Limb (tissue), 2 donors: ENCODE results near the gene THRAP3.
A peak's percentile ranks its signal among the peaks of the same experiment; 100 is the strongest.
"Not testable (repeated sequence)": the region's sequence is repeated elsewhere in the genome, so short reads cannot be mapped to it uniquely, and the experiment has no call there.

Experiments used
- DNase-seq, 2 donors: peaks; one replicate each; pipeline ENCODE4 v3.0.0-alpha.2; 2016; ENCODE audit errors: extremely low spot score in 2 of 2

THRAP3 gene, protein sequence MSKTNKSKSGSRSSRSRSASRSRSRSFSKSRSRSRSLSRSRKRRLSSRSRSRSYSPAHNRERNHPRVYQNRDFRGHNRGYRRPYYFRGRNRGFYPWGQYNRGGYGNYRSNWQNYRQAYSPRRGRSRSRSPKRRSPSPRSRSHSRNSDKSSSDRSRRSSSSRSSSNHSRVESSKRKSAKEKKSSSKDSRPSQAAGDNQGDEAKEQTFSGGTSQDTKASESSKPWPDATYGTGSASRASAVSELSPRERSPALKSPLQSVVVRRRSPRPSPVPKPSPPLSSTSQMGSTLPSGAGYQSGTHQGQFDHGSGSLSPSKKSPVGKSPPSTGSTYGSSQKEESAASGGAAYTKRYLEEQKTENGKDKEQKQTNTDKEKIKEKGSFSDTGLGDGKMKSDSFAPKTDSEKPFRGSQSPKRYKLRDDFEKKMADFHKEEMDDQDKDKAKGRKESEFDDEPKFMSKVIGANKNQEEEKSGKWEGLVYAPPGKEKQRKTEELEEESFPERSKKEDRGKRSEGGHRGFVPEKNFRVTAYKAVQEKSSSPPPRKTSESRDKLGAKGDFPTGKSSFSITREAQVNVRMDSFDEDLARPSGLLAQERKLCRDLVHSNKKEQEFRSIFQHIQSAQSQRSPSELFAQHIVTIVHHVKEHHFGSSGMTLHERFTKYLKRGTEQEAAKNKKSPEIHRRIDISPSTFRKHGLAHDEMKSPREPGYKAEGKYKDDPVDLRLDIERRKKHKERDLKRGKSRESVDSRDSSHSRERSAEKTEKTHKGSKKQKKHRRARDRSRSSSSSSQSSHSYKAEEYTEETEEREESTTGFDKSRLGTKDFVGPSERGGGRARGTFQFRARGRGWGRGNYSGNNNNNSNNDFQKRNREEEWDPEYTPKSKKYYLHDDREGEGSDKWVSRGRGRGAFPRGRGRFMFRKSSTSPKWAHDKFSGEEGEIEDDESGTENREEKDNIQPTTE

GRCh38 chr1:36223996-36224536, at the start of gene THRAP3:
Gene THRAP3, plus strand, starts transcription at chr1:36224443. Its CDS starts 58,121 bp downstream, at chr1:36282564.
- DNase-seq, result peak; percentile 100

- DNase-seq, result no peak
Observed at GRCh38 chr1:36174713-36175112, 49.5 kb upstream of the THRAP3 start.

DNA sequence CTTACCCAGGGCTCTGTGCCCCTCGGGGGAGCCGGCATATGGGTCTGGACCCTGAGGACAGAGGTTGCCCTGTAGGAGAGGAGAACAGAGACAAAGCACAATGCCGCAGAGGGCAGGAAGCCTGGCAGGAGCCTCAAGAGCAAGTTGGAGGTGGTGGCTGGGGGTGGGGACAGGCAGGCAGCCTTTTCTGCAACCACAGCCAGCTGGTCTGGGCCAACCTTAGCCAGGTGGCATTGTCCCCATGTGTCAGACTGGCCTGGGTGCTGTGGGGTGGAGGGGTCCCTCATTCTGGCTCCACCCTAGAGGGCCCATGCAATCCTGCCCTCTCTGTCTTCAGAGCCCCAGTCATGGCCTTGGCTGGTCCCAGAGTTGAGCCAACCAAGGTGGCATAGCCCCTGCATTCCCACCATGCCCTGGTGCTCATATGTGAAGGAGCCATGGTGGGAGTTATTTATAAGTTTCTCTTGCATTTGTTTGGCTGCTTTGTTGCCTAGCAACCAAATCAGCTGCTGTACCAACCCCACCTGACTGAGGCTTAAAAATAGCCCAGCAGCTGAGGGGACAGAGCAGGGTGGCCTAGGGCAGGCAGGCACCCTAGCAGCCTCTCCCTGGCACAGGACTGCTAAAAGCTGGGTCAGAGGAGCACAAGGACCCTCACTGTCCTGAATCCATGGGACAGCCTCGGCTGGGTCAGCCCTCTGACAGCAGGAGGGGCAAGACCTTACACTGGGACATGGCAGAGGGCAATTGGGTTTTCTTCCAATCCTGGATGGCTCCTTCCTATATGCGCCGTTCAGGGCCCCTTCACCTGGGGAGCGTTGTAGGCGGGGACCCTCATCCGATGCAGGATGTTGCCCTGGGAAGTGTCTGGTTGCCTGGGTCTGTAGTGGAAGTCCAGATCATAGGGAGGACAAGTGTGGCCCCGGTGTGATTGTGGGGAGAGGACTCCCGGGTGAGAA, 48.8 kb upstream of the THRAP3 start:
- DNase-seq, result peak; percentile 51 to 68

DNA sequence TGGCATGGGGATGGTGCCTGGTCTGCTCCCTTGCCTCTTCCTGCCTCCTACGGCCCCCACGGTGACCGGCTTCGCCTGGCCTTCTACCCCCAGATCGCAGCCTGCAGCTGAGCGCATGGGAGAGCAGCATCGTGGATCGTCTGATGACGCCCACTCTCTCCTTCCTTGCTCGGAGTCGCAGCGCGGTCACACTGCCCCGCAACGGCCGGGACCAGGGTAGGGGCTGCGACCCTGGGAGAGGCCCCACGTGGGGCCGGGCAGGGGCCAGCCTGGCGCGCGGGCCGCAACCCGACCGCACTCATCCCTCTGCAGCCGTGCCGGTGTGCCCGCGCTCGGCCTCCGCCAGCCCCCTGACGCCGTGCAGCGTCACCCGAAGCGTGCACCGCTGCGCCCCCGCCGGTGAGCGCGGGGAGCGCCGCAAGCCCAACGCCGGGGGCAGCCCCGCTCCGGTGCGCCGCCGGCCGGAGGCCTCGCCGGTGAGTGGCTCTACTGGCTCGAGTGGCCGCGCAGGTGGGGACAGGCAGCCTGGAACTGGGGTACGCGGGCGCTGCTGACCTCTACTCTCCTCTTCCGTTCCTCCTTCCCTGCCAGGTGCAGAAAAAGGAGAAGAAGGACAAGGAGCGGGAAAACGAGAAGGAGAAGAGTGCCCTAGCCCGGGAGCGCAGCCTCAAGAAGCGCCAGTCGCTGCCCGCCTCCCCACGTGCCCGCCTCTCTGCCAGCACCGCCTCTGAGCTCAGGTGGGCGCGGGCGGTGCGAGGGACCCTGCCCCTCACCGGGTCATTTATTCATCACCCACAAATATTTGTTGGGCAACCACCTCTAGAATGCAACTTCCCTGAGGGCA, 47.9 kb upstream of the THRAP3 start:
- no peak for DNase-seq

DNA sequence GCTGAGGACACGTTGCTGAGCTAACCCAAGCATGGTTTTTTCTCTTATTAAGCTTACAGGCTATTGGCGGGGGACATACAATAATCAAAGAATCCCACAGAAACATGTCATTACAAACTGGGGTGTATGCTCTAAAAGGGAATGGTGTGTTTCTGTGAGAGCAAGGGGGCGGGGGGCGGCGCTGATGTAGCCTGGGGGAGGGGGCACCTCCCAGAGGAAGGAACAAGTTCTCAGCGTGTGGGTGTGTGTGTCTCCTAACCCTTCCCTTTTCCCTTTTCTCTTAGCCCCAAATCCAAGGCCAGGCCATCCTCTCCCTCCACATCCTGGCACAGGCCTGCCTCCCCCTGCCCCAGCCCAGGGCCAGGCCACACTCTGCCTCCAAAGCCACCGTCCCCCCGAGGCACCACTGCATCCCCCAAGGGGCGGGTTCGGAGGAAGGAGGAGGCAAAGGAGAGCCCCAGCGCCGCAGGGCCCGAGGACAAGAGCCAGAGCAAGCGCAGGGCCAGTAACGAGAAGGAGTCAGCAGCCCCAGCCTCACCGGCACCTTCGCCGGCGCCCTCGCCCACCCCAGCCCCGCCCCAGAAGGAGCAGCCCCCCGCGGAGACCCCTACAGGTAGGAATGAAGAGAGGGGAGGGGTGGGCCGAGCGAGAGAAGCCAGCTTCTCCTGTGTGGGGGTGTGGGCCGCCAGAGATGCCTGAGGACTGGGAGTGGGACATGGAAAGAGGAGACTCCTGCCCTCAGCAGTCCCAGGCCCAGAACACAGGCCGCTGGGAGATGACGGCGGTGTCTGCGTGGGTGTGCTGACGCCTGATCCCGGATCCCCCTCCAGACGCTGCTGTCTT, 46.4 kb upstream of the THRAP3 start:
- DNase-seq, result no peak

- no peak for DNase-seq
Observed at GRCh38 chr1:36178471-36179219, 45.6 kb upstream of the THRAP3 start.

DNA sequence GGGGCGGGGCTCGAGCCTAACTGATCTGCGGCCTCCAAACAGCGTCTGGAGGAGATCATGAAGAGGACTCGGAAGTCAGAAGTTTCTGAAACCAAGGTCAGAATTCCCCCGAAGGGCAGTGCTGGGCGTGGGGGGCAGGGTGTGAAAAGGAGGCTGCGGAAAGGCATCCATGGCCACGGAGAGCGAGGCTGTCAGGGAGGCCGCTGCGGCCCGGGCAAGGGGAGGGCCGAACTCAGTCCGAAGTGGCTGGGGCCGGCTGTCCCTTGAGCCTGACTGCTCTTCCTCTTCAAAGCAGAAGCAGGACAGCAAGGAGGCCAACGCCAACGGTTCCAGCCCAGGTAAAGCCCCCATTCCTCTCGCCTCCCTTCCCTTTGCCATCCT, 45.0 kb upstream of the THRAP3 start:
- DNase-seq, result no peak

DNA sequence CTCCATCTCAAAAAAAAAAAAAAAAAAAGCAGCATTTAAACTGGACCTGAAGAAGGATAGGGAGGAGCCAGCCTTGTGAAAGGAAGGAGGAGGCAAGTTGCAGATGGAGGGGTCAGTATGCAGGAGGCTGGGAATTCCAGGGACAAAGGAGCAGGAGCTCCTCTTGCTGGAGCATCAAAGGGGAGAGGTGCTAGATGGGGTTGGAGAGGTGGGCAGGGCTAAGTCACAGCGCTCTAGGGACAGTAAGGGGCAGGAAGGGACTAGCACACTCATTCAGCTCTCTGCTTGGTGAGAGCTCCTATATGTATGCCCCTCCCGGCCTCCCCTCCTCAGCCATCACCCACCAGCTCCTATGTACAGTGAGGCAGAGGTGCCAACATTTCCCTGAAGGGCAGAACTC, 41.5 kb upstream of the THRAP3 start:
- DNase-seq, result no peak

GRCh38 chr1:36183309-36183856, 40.9 kb upstream of the THRAP3 start:
- no peak for DNase-seq

DNA sequence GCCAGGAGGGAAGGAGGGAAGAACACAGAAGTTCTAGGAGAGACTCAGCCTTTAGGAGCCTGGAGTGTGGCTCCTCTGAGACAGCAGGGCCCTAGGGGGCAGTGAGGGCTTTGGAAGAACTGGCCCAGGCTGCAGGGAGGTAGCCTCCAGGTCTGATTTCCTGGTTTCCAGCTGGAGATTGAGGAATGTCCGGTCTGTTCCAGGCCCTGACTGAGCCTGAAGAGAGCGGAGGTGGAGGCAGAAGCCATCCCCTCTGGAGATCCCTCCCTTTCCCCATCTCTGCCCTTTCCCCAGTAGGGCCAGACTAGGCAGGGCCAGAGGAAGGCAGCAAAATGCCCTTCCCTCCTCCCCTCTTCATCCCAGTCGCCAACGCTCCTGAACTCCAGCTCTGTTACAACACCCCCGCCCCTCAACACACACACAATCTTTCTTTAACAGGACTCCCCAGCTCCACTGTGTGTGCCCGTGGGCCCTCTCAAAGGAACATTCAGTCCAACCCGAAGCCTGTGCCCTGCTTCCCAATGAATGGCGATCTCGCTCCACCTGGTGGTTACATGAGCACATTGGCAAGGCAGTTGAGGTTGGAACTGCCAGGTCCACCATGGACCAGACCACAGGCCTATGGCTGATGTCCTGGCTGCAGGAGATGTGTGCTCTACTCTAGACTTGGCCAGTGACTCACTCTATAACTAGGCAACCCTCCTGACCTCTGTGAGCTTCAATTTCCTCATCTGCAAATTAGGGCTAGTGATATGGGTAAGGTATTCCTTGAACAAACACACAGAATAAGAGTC, 36.2 kb upstream of the THRAP3 start:
- DNase-seq, result peak; percentile 83 to 84

DNA sequence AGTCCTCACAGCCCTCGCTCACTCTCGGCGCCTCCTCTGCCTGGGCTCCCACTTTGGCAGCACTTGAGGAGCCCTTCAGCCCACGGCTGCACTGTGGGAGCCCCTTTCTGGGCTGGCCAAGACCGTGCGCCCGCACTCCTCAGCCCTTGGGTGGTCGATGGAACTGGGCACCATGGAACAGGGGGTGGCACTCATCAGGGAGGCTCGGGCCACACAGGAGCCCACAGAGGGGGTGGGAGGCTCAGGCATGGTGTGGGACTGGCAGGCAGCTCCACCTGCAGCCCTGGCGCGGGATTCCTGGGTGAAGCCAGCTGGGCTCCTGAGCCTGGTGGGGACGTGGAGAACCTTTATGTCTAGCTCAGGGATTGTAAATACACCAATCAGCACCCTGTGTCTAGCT, 27.4 kb upstream of the THRAP3 start:
- not testable (repeated sequence) for DNase-seq

- no peak for DNase-seq
Observed at GRCh38 chr1:36198641-36199040, 25.6 kb upstream of the THRAP3 start.

GRCh38 chr1:36199934-36200741, 24.1 kb upstream of the THRAP3 start:
- DNase-seq, result no peak

- no peak for DNase-seq
Observed at GRCh38 chr1:36203027-36203553, 21.2 kb upstream of the THRAP3 start.

DNA sequence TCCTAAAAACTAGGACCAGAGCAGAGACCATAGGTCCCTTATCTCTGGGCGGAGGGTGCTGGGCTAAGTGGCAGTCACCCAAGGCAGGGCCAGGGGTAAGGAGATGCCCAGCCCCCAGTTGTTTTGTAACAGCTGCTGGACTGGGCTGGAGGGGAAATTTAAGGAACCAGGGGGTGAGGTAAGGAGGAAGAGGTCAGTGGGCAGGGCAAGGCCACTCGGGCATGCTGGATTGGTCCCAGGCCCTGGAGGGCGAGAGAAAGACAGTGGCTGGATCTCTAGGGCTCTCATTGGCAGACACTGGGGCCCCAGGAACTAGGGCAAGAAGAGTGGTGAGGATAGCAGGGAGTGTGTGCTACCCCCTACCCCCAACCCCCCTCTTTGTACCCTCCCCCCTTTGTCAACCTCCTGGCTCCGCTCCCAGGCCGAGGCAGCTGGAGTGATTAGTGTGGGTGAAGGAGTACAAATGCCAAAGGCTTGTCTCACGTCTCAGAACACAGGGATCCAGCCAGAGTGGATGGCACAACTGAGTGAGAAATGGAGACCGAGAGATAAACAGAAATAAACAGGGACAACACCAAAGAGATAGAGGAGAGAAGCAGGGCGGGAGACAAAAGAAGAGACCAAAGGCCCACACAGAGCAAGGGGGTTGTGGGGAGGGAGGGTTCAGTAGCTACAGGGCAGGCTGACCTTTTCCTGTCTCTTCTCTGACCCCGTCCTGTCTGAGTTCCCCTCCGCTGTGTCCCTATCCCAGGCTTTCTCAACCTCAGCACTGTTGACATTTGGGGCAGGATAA, 20.5 kb upstream of the THRAP3 start:
- peak; percentile 49 to 62 for DNase-seq
